HepG2 (cell line): ENCODE measurements around the gene GPR89A. TPM values are rescaled to one million over a fixed set of nuclear protein-coding genes. Genes with fewer than 3 reads are reported as not detected.

ENCODE experiments used
- CENPT ChIP-seq: sonication (generic); formaldehyde crosslinking; IDR thresholded peaks from 2 replicates; pipeline ENCODE4 v1.8.0; 2022; ENCODE audit warnings: low read depth, mild to moderate bottlenecking, moderate library complexity, missing genetic modification reagents
- HHEX ChIP-seq: IDR thresholded peaks from 2 replicates; pipeline ENCODE4 v1.6.1; 2016; ENCODE audit warnings: control low read depth
- HOXA3 ChIP-seq: sonication (generic); formaldehyde crosslinking; IDR thresholded peaks from 2 replicates; pipeline ENCODE4 v1.5.0; 2020; ENCODE audit warnings: missing genetic modification reagents
- IKZF4 ChIP-seq: sonication (generic); formaldehyde crosslinking; IDR thresholded peaks from 2 replicates; pipeline ENCODE4 v1.5.1; 2020; ENCODE audit warnings: borderline replicate concordance, mild to moderate bottlenecking, low read depth, missing genetic modification reagents; ENCODE audit errors: not compliant biosample characterization
- NFAT5 ChIP-seq: sonication (generic); formaldehyde crosslinking; IDR thresholded peaks from 2 replicates; pipeline ENCODE4 v1.4.0; 2020; ENCODE audit warnings: missing genetic modification reagents
- NRL ChIP-seq: sonication (generic); formaldehyde crosslinking; IDR thresholded peaks from 2 replicates; pipeline ENCODE4 v1.5.0; 2020; ENCODE audit warnings: missing genetic modification reagents, mild to moderate bottlenecking, moderate library complexity, borderline replicate concordance
- POLR2AphosphoS2 ChIP-seq: IDR thresholded peaks from 2 replicates; pipeline ENCODE4 v1.6.1; 2011; ENCODE audit warnings: low read depth, low read length, improper control_type of control experiment
- TP53 ChIP-seq: sonication (generic); formaldehyde crosslinking; conservative IDR thresholded peaks from 2 replicates; pipeline ENCODE4 v1.4.0; 2020; ENCODE audit warnings: missing genetic modification reagents
- USF2 ChIP-seq, 2 experiments: sonication (generic) in 1 of 2; formaldehyde crosslinking in 1 of 2; IDR thresholded peaks; 2 replicates each; pipeline versions ENCODE4 v1.5.1 to v1.6.1; 2011 to 2020; ENCODE audit warnings: borderline replicate concordance in 1 of 2, low read depth in 1 of 2, low read length in 1 of 2, mild to moderate bottlenecking in 1 of 2, missing genetic modification reagents in 1 of 2, moderate library complexity in 1 of 2
- WIZ ChIP-seq: sonication (generic); formaldehyde crosslinking; IDR thresholded peaks from 2 replicates; pipeline ENCODE4 v1.5.1; 2020; ENCODE audit warnings: mild to moderate bottlenecking, missing genetic modification reagents
- ZNF124 ChIP-seq: sonication (generic); formaldehyde crosslinking; IDR thresholded peaks from 2 replicates; pipeline ENCODE4 v1.4.0; 2020; ENCODE audit warnings: missing genetic modification reagents
- ZNF292 ChIP-seq: sonication (generic); formaldehyde crosslinking; IDR thresholded peaks from 2 replicates; pipeline ENCODE4 v1.8.1; 2022; ENCODE audit warnings: mild to moderate bottlenecking, low read depth, missing genetic modification reagents, borderline replicate concordance
- ZNF33A ChIP-seq: sonication (generic); formaldehyde crosslinking; IDR thresholded peaks from 2 replicates; pipeline ENCODE4 v1.5.1; 2020; ENCODE audit warnings: missing genetic modification reagents, mild to moderate bottlenecking, moderate library complexity, borderline replicate concordance
- ZNF367 ChIP-seq: sonication (generic); formaldehyde crosslinking; IDR thresholded peaks from 2 replicates; pipeline ENCODE4 v1.4.0; 2020; ENCODE audit warnings: missing genetic modification reagents, borderline replicate concordance
- ZNF460 ChIP-seq: sonication (generic); formaldehyde crosslinking; IDR thresholded peaks from 2 replicates; pipeline ENCODE4 v1.5.1; 2020; ENCODE audit warnings: missing genetic modification reagents, mild to moderate bottlenecking, borderline replicate concordance
- ZNF484 ChIP-seq: sonication (generic); formaldehyde crosslinking; IDR thresholded peaks from 2 replicates; pipeline ENCODE4 v1.5.1; 2020; ENCODE audit warnings: mild to moderate bottlenecking, low read depth, missing genetic modification reagents, borderline replicate concordance
- ZNF674 ChIP-seq: sonication (generic); formaldehyde crosslinking; IDR thresholded peaks from 2 replicates; pipeline ENCODE4 v1.5.0; 2020; ENCODE audit warnings: low read depth, mild to moderate bottlenecking, missing genetic modification reagents
- ZNF75D ChIP-seq: sonication (generic); formaldehyde crosslinking; IDR thresholded peaks from 2 replicates; pipeline ENCODE4 v1.8.1; 2023; ENCODE audit warnings: missing genetic modification reagents, mild to moderate bottlenecking, borderline replicate concordance
- ZNF768 ChIP-seq: sonication (generic); formaldehyde crosslinking; IDR thresholded peaks from 2 replicates; pipeline ENCODE4 v1.4.0; 2020; ENCODE audit warnings: missing genetic modification reagents
- ZNF773 ChIP-seq: sonication (generic); formaldehyde crosslinking; IDR thresholded peaks from 2 replicates; pipeline ENCODE4 v1.4.0; 2020; ENCODE audit warnings: missing genetic modification reagents, borderline replicate concordance
- ZNF775 ChIP-seq: sonication (generic); formaldehyde crosslinking; IDR thresholded peaks from 2 replicates; pipeline ENCODE4 v1.4.0; 2020; ENCODE audit warnings: missing genetic modification reagents, mild to moderate bottlenecking, moderate library complexity, borderline replicate concordance
- ZNF83 ChIP-seq: sonication (generic); formaldehyde crosslinking; IDR thresholded peaks from 2 replicates; pipeline ENCODE4 v1.4.0; 2020; ENCODE audit warnings: missing genetic modification reagents, mild to moderate bottlenecking, borderline replicate concordance
- polyA plus RNA-seq, 8 experiments: library from polyadenylated mRNA; depleted of rRNA in 3 of 8; stranded (reverse) in 7 of 8; unstranded in 1 of 8; fragments of >200 nt; fragmentation: Illumina TruSeq in 4 of 8; extraction: Trizol in 4 of 8; gene quantifications; 2 replicates each; pipeline versions ENCODE4 v1.2.1 to v1.2.3, GENCODE V29; 2011 to 2016; ENCODE audit warnings: low read depth in 4 of 8, missing spikeins in 1 of 8, mixed read lengths in 1 of 8; ENCODE audit not compliant: insufficient read depth in 1 of 8
- total RNA-seq, 5 experiments: library from RNA; depleted of rRNA; stranded (reverse); fragments of >200 nt; fragmentation: Illumina TruSeq; extraction: Trizol; gene quantifications; 2 replicates each; pipeline ENCODE4 v1.2.3, GENCODE V29; 2016; ENCODE audit warnings: low read depth in 1 of 5

GPR89A gene
- total and polyA plus RNA-seq, 2 of the 13 experiments (the other 11 are each of a cell fraction or from before 2014, with no cell fraction given), result 23.4 to 32.6 TPM

GRCh38 chr1:145707183-145707867, 99.5 kb downstream of the GPR89A start, which contains the start of gene PDZK1 (continued):
- TF ChIP-seq NFAT5 (CRISPR knock-in tag) (no peak), ZNF124 (CRISPR knock-in tag) (0 out of 2 replicates have a peak, but pooled peaks have one; percentile 47), ZNF775 (no peak), POLR2AphosphoS2 (no peak), ZNF33A (0 out of 2 replicates have a peak, but pooled peaks have one; percentile 59), TP53 (CRISPR knock-in tag) (0 out of 2 replicates have a peak, but pooled peaks have one; percentile 37), ZNF674 (CRISPR knock-in tag) (no peak), WIZ (CRISPR knock-in tag) (no peak), ZNF83 (CRISPR knock-in tag) (no peak), ZNF460 (no peak), ZNF75D (no peak), HHEX (CRISPR knock-in tag) (no peak), CENPT (CRISPR knock-in tag) (no peak), ZNF484 (CRISPR knock-in tag) (no peak), ZNF773 (CRISPR knock-in tag) (no peak), ZNF768 (CRISPR knock-in tag) (no peak), USF2 (IDR thresholded peaks at IDR 0.05; ENCODE audit: low read depth, low read length) (no peak), USF2 (CRISPR knock-in tag; IDR thresholded peaks at IDR 0.05; ENCODE audit: borderline replicate concordance) (peak; percentile 36; the same call in 1 of the 2 replicates), IKZF4 (no peak), ZNF367 (CRISPR knock-in tag) (0 out of 2 replicates have a peak, but pooled peaks have one; percentile 57), ZNF292 (CRISPR knock-in tag) (peak; percentile 82; the same call in 1 of the 2 replicates), NRL (CRISPR knock-in tag) (no peak; the same call in 1 of the 2 replicates), HOXA3 (CRISPR knock-in tag) (peak; percentile 28; the same call in 1 of the 2 replicates)
